Astrocyte (in vitro differentiated cells and primary cell): ENCODE measurements around the gene NR1H3. TPM values are rescaled to one million over a fixed set of nuclear protein-coding genes. Genes with fewer than 3 reads are reported as not detected.
"Not testable (repeated sequence)": the region's sequence is repeated elsewhere in the genome, so short reads cannot be mapped to it uniquely, and the experiment has no call there.

Experiments
- DNase-seq: peaks from one replicate; pipeline ENCODE4 v3.0.0-alpha.2; 2010; ENCODE audit warnings: low read depth
- FAIRE-seq: peaks from 2 replicates; lab custom pipeline; 2011; peaks lifted over from hg19 to GRCh38; lab: Jason Lieb, UNC
- H2AFZ ChIP-seq: 2 replicates; pipeline ENCODE4 v1.6.0; 2012; ENCODE audit warnings: low read depth, low read length, inconsistent platforms
- H3K27ac ChIP-seq: 2 replicates; pipeline ENCODE4 v1.5.1; 2011; ENCODE audit warnings: low read depth, low read length, inconsistent platforms
- H3K27me3 ChIP-seq: 2 replicates; pipeline ENCODE4 v1.6.0; 2011; ENCODE audit warnings: low read length, inconsistent platforms; ENCODE audit not compliant: insufficient read depth
- H3K36me3 ChIP-seq: 2 replicates; pipeline ENCODE4 v1.5.1; 2011; ENCODE audit warnings: low read length, inconsistent platforms; ENCODE audit not compliant: insufficient read depth
- H3K4me1 ChIP-seq: 2 replicates; pipeline ENCODE4 v1.5.1; 2011; ENCODE audit warnings: low read length, inconsistent platforms; ENCODE audit not compliant: insufficient read depth
- H3K4me2 ChIP-seq: 2 replicates; pipeline ENCODE4 v1.6.0; 2012; ENCODE audit warnings: low read length, inconsistent platforms
- H3K4me3 ChIP-seq: 2 replicates; pipeline ENCODE4 v1.5.1; 2011; ENCODE audit warnings: low read depth, mild to moderate bottlenecking, low read length, inconsistent platforms; ENCODE audit not compliant: insufficient read depth
- H3K79me2 ChIP-seq: 2 replicates; pipeline ENCODE4 v1.6.0; 2012; ENCODE audit warnings: mild to moderate bottlenecking, low read length, inconsistent platforms; ENCODE audit not compliant: insufficient read depth
- H3K9ac ChIP-seq: 2 replicates; pipeline ENCODE4 v1.6.0; 2012; ENCODE audit warnings: mild to moderate bottlenecking, low read length, inconsistent platforms
- H3K9me3 ChIP-seq: 2 replicates; pipeline ENCODE4 v1.5.1; 2012; ENCODE audit warnings: low read depth, mild to moderate bottlenecking, low read length, inconsistent platforms; ENCODE audit not compliant: insufficient read depth
- H4K20me1 ChIP-seq: 2 replicates; pipeline ENCODE4 v1.6.0; 2012; ENCODE audit warnings: low read length, inconsistent platforms; ENCODE audit not compliant: insufficient read depth
- H3K27ac Mint-ChIP-seq: one replicate; pipeline ENCODE4 v1.8.0; 2021; ENCODE audit warnings: mild to moderate bottlenecking, mixed read lengths; ENCODE audit not compliant: unreplicated experiment
- H3K27me3 Mint-ChIP-seq: one replicate; pipeline ENCODE4 v1.8.0; 2021; ENCODE audit warnings: low read depth, mixed read lengths; ENCODE audit not compliant: unreplicated experiment
- H3K36me3 Mint-ChIP-seq: one replicate; pipeline ENCODE4 v1.8.0; 2021; ENCODE audit warnings: low read depth, mixed read lengths; ENCODE audit not compliant: unreplicated experiment
- H3K4me1 Mint-ChIP-seq: one replicate; pipeline ENCODE4 v1.8.0; 2021; ENCODE audit warnings: low read depth, mixed read lengths; ENCODE audit not compliant: unreplicated experiment
- H3K4me3 Mint-ChIP-seq: one replicate; pipeline ENCODE4 v1.8.0; 2021; ENCODE audit warnings: mild to moderate bottlenecking, moderate library complexity, mixed read lengths; ENCODE audit not compliant: unreplicated experiment
- H3K9me3 Mint-ChIP-seq: one replicate; pipeline ENCODE4 v1.8.0; 2021; ENCODE audit warnings: mild to moderate bottlenecking, mixed read lengths; ENCODE audit not compliant: unreplicated experiment
- EZH2 ChIP-seq: IDR thresholded peaks from 2 replicates; pipeline ENCODE4 v1.6.1; 2012; ENCODE audit warnings: mild to moderate bottlenecking, low read length, inconsistent platforms; ENCODE audit not compliant: insufficient read depth
- total RNA-seq: library from RNA; stranded (reverse); gene quantifications from 2 replicates; pipeline ENCODE4 v1.2.1, GENCODE V29; 2021
- TF ChIP-seq, protein P1 (sequence below): IDR thresholded peaks from 2 replicates; pipeline ENCODE4 v1.5.1; 2011; ENCODE audit warnings: low read depth, mild to moderate bottlenecking, inconsistent platforms, low read length, moderate library complexity; ENCODE audit not compliant: insufficient read depth

Gene NR1H3
- total RNA-seq, 1 donor from 2014 or later = 11.2 TPM

DNA sequence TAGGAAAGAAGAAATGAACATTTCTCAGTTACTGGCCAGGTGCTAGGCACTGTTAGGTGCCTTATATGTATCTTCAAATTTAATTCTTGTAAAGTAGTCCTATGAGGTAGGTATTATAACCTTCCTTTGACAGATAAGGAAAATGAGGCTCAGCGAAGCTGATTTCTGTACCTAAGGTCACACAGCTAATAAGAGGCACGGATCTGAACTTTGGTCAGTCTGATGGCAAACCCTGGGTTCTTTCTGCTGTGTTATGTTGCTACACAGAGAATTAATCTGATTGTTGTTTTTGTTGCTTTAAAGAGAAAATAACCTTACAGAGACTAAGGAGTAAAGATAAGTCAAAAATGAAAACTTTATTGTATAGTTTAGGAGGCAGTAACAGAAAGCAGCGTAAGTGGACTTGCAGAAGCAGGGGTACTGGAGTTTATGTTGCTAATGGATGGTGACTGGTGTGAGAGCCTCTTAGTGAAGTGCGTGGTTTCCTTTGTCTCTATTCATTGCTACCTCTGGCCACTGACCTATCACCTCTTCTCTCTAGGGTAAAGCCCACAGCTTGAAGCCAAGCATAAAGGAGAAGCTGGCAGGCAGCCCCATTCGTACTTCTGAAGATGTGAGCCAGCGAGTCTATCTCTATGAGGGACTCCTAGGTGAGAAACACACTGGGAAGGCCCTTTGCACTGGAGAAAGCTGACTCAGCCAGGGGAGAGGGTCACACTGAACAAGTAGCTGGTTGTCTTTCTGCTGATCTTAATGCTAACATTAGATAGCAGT, 50.4 kb downstream of the NR1H3 start:
- peaks cover 38% of the 10 kb centered on the region for H3K36me3 Mint-ChIP-seq
- peaks cover 2% of the 10 kb centered on the region for H3K9me3 Mint-ChIP-seq
- FAIRE-seq (no peak), DNase-seq (no peak)
- H3K27ac ChIP-seq = no peak overlapping the region
- no peak overlapping the region for H2AFZ ChIP-seq
- no peaks in the 10 kb centered on the region for H3K4me1 ChIP-seq
- TF ChIP-seq EZH2 = no peak
- TF ChIP-seq, protein P1, sequence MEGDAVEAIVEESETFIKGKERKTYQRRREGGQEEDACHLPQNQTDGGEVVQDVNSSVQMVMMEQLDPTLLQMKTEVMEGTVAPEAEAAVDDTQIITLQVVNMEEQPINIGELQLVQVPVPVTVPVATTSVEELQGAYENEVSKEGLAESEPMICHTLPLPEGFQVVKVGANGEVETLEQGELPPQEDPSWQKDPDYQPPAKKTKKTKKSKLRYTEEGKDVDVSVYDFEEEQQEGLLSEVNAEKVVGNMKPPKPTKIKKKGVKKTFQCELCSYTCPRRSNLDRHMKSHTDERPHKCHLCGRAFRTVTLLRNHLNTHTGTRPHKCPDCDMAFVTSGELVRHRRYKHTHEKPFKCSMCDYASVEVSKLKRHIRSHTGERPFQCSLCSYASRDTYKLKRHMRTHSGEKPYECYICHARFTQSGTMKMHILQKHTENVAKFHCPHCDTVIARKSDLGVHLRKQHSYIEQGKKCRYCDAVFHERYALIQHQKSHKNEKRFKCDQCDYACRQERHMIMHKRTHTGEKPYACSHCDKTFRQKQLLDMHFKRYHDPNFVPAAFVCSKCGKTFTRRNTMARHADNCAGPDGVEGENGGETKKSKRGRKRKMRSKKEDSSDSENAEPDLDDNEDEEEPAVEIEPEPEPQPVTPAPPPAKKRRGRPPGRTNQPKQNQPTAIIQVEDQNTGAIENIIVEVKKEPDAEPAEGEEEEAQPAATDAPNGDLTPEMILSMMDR = no peak
- H3K4me2 ChIP-seq = no peak overlapping the region
- H3K9me3 ChIP-seq = no peaks in the 10 kb centered on the region
- H3K4me3 Mint-ChIP-seq = no peak overlapping the region
- H4K20me1 ChIP-seq = peaks cover 20% of the 10 kb centered on the region
- H3K4me1 Mint-ChIP-seq = no peaks in the 10 kb centered on the region
- H3K4me3 ChIP-seq = no peak overlapping the region
- no peaks in the 10 kb centered on the region for H3K79me2 ChIP-seq
- no peak overlapping the region for H3K9ac ChIP-seq
- H3K27me3 Mint-ChIP-seq = no peaks in the 10 kb centered on the region
- H3K36me3 ChIP-seq = peaks cover 24% of the 10 kb centered on the region
- H3K27me3 ChIP-seq = no peaks in the 10 kb centered on the region
- no peak overlapping the region for H3K27ac Mint-ChIP-seq

DNA sequence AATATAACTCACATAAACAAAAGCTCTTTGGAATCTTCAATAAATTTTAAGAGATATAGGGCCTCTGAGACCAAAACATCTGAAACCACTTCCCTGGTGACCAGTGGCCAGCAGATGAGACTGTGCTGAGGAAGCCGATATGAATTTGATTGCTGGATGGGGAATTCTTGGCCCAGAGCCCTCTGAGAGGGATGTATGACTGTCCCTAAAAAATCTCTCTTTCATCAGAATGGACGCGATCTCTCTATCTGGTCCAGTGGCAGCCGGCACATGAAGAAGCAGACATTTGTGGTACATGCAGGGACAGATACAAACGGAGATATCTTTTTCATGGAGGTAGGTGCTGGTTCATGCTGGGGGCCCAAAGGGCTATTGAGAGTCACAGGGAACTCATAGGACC, 57.2 kb downstream of the NR1H3 start:
- no peaks in the 10 kb centered on the region for H3K4me1 Mint-ChIP-seq
- no peak overlapping the region for H3K4me2 ChIP-seq
- no peak for FAIRE-seq
- no peak for DNase-seq
- no peak overlapping the region for H2AFZ ChIP-seq
- H3K4me1 ChIP-seq = no peaks in the 10 kb centered on the region
- H4K20me1 ChIP-seq = no peaks in the 10 kb centered on the region
- H3K79me2 ChIP-seq = no peaks in the 10 kb centered on the region
- H3K9me3 Mint-ChIP-seq = no peaks in the 10 kb centered on the region
- peaks cover 20% of the 10 kb centered on the region for H3K36me3 ChIP-seq
- TF ChIP-seq, protein P1 = no peak
- TF ChIP-seq EZH2 = no peak
- no peak overlapping the region for H3K9ac ChIP-seq
- peaks cover 10% of the 10 kb centered on the region for H3K36me3 Mint-ChIP-seq
- H3K27me3 ChIP-seq = no peaks in the 10 kb centered on the region
- H3K27ac ChIP-seq = no peak overlapping the region
- no peaks in the 10 kb centered on the region for H3K9me3 ChIP-seq
- H3K4me3 ChIP-seq = no peak overlapping the region
- no peaks in the 10 kb centered on the region for H3K27me3 Mint-ChIP-seq
- H3K27ac Mint-ChIP-seq = no peak overlapping the region
- H3K4me3 Mint-ChIP-seq = no peak overlapping the region

DNA sequence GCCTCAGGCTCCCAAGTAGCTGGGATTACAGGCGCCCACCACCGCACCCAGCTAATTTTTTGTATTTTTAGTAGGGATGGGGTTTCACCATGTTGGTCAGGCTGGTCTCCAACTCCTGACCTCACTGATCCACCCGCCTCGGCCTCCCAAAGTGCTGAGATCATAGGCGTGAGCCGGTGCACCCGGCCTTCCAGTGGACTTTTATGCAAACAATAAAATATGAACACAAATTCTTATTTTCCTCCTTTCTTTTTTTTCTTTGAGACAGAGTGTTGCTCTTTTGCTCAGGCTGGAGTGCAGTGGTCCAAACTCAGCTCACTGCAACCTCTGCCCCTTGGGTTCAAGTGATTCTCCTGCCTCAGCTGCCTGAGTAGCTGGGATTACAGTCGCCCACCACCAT, 58.7 kb downstream of the NR1H3 start:
- H4K20me1 ChIP-seq, H3K27ac Mint-ChIP-seq, H3K9me3 ChIP-seq, FAIRE-seq, H3K27ac ChIP-seq, H2AFZ ChIP-seq, H3K9ac ChIP-seq, H3K36me3 Mint-ChIP-seq, H3K79me2 ChIP-seq, H3K27me3 Mint-ChIP-seq, H3K4me3 Mint-ChIP-seq, H3K27me3 ChIP-seq, H3K4me2 ChIP-seq, H3K9me3 Mint-ChIP-seq, H3K4me3 ChIP-seq, H3K4me1 Mint-ChIP-seq, DNase-seq, H3K4me1 ChIP-seq: not testable (repeated sequence)
- H3K36me3 ChIP-seq = peaks cover 13% of the 10 kb centered on the region
